Fibroblast of pulmonary artery (primary cell): ENCODE data around the gene TAS1R3.
A peak's percentile ranks its signal among the peaks of the same experiment; 100 is the strongest.

Experiments used
- DNase-seq: peaks from one replicate; pipeline ENCODE4 v3.0.0-alpha.2; 2010; ENCODE audit warnings: low read depth
- H3K4me3 ChIP-seq: replicated peaks from 2 replicates; pipeline ENCODE4 v1.5.1; 2011; ENCODE audit warnings: low read depth, mild to moderate bottlenecking, control low read depth, low read length, moderate library complexity
- CTCF ChIP-seq: IDR thresholded peaks from 2 replicates; pipeline ENCODE4 v1.5.1; 2011; ENCODE audit warnings: mild to moderate bottlenecking, control low read depth, low read length, inconsistent platforms; ENCODE audit errors: missing control alignments

Gene TAS1R3

GRCh38 chr1:1318131-1318652 is 12.9 kb upstream of the TAS1R3 start:
- DNase-seq = peak; percentile 96
- H3K4me3 ChIP-seq = no peak overlapping the region
- no peak for TF ChIP-seq CTCF

- TF ChIP-seq CTCF = no peak
- H3K4me3 ChIP-seq = no peak overlapping the region
- DNase-seq = no peak
These were observed 12.1 kb upstream of the TAS1R3 start for GRCh38 chr1:1318777-1319645.

- no peak overlapping the region for H3K4me3 ChIP-seq
- DNase-seq = no peak
- TF ChIP-seq CTCF = no peak
These were observed 11.5 kb upstream of the TAS1R3 start for GRCh38 chr1:1319646-1319941.

GRCh38 chr1:1320666-1321448 is 10.2 kb upstream of the TAS1R3 start:
- no peak for DNase-seq
- TF ChIP-seq CTCF = no peak
- no peak overlapping the region for H3K4me3 ChIP-seq

- no peak for DNase-seq
- no peak for TF ChIP-seq CTCF
- no peak overlapping the region for H3K4me3 ChIP-seq
These were observed 9.6 kb upstream of the TAS1R3 start for GRCh38 chr1:1321477-1321876.

- no peak overlapping the region for H3K4me3 ChIP-seq
- no peak for DNase-seq
- TF ChIP-seq CTCF = no peak
These were observed 8.7 kb upstream of the TAS1R3 start for GRCh38 chr1:1322418-1322817.
